GM23338 (cell line): ENCODE measurements around the gene HEBP1.

Experiments
- CREB1 ChIP-seq: fragments of 250-450 bp; sonication (Bioruptor Pico); IDR thresholded peaks from 2 replicates; pipeline ENCODE4 v1.5.0; 2020; ENCODE audit warnings: low read depth, mild to moderate bottlenecking, moderate library complexity
- EZH2 ChIP-seq: fragments of 200-600 bp; sonication (generic); IDR thresholded peaks from one replicate; pipeline ENCODE4 v1.8.0; 2017; ENCODE audit warnings: antibody characterized with exemption, mild to moderate bottlenecking, low read depth; ENCODE audit not compliant: unreplicated experiment
- EZH2phosphoT487 ChIP-seq: fragments of 200-600 bp; sonication (generic); IDR thresholded peaks from one replicate; pipeline ENCODE4 v1.8.1; 2018; ENCODE audit warnings: antibody characterized with exemption; ENCODE audit not compliant: unreplicated experiment
- JUNB ChIP-seq: IDR thresholded peaks from one replicate; pipeline ENCODE4 v1.6.1; 2016; ENCODE audit warnings: antibody characterized with exemption; ENCODE audit not compliant: unreplicated experiment
- NANOG ChIP-seq: IDR thresholded peaks from 2 replicates; pipeline ENCODE4 v1.6.1; 2016; ENCODE audit warnings: antibody characterized with exemption, borderline replicate concordance
- POLR2AphosphoS5 ChIP-seq: IDR thresholded peaks from 2 replicates; pipeline ENCODE4 v1.6.1; 2016; ENCODE audit warnings: antibody characterized with exemption, low read depth
- STAT1 ChIP-seq: IDR thresholded peaks from one replicate; pipeline ENCODE4 v1.6.1; 2016; ENCODE audit warnings: antibody characterized with exemption; ENCODE audit not compliant: unreplicated experiment
- ZNF114 ChIP-seq: fragments of 250-450 bp; sonication (Bioruptor Pico); IDR thresholded peaks from 2 replicates; pipeline ENCODE4 v1.5.0; 2020; ENCODE audit warnings: mild to moderate bottlenecking, moderate library complexity
- ZNF331 ChIP-seq: fragments of 250-450 bp; sonication (Bioruptor Pico); IDR thresholded peaks from 2 replicates; pipeline ENCODE4 v1.5.0; 2020; ENCODE audit warnings: low read depth, mild to moderate bottlenecking, moderate library complexity
- TF ChIP-seq, protein P1 (sequence below), 2 experiments: fragments of 200-600 bp in 1 of 2; sonication (generic) in 1 of 2; conservative IDR thresholded peaks; 2 replicates each; pipeline versions ENCODE4 v1.5.1 to v1.6.1; 2016 to 2017; ENCODE audit warnings: antibody characterized with exemption in 2 of 2, low read depth in 2 of 2, mild to moderate bottlenecking in 2 of 2, moderate library complexity in 1 of 2
- TF ChIP-seq, protein P2 (sequence below): IDR thresholded peaks from one replicate; pipeline ENCODE4 v1.6.1; 2018; ENCODE audit warnings: antibody characterized with exemption; ENCODE audit not compliant: unreplicated experiment
- TF ChIP-seq, protein P3 (sequence below): fragments of 250-450 bp; sonication (Bioruptor Pico); IDR thresholded peaks from 2 replicates; pipeline ENCODE4 v1.5.0; 2020; ENCODE audit warnings: mild to moderate bottlenecking, moderate library complexity
- TF ChIP-seq, protein P4 (sequence below): IDR thresholded peaks from 2 replicates; pipeline ENCODE4 v1.6.1; 2016; ENCODE audit warnings: antibody characterized with exemption

DNA sequence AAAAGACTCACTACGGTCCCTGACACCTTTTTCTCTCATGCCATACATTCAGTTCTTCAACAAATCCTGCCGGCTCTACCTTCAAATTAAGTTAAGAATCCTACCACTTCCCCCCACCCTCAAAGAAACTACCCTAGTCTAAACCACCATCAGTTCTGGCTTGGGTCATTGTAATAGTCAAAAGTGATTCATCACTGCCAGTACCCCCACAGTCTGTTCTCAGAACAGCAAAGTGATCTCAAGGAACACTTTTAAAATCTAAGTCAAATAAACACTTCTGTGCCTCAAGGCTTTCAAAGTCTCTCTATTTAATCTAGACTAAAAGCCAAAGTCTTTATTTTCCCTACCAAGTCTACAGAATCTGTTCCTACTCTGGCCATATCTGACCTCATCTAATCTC, 32.1 kb upstream of the HEBP1 start:
- TF ChIP-seq POLR2AphosphoS5, result no peak
- TF ChIP-seq, protein P1, sequence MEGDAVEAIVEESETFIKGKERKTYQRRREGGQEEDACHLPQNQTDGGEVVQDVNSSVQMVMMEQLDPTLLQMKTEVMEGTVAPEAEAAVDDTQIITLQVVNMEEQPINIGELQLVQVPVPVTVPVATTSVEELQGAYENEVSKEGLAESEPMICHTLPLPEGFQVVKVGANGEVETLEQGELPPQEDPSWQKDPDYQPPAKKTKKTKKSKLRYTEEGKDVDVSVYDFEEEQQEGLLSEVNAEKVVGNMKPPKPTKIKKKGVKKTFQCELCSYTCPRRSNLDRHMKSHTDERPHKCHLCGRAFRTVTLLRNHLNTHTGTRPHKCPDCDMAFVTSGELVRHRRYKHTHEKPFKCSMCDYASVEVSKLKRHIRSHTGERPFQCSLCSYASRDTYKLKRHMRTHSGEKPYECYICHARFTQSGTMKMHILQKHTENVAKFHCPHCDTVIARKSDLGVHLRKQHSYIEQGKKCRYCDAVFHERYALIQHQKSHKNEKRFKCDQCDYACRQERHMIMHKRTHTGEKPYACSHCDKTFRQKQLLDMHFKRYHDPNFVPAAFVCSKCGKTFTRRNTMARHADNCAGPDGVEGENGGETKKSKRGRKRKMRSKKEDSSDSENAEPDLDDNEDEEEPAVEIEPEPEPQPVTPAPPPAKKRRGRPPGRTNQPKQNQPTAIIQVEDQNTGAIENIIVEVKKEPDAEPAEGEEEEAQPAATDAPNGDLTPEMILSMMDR (conservative IDR thresholded peaks at IDR 0.05; ENCODE audit: low read depth in 2 of 2), result no peak
- TF ChIP-seq EZH2, result no peak
- no peak for TF ChIP-seq EZH2phosphoT487
- TF ChIP-seq CREB1 (CRISPR knock-in tag), result no peak
- TF ChIP-seq JUNB, result no peak
- TF ChIP-seq ZNF114, result no peak
- TF ChIP-seq, protein P2, sequence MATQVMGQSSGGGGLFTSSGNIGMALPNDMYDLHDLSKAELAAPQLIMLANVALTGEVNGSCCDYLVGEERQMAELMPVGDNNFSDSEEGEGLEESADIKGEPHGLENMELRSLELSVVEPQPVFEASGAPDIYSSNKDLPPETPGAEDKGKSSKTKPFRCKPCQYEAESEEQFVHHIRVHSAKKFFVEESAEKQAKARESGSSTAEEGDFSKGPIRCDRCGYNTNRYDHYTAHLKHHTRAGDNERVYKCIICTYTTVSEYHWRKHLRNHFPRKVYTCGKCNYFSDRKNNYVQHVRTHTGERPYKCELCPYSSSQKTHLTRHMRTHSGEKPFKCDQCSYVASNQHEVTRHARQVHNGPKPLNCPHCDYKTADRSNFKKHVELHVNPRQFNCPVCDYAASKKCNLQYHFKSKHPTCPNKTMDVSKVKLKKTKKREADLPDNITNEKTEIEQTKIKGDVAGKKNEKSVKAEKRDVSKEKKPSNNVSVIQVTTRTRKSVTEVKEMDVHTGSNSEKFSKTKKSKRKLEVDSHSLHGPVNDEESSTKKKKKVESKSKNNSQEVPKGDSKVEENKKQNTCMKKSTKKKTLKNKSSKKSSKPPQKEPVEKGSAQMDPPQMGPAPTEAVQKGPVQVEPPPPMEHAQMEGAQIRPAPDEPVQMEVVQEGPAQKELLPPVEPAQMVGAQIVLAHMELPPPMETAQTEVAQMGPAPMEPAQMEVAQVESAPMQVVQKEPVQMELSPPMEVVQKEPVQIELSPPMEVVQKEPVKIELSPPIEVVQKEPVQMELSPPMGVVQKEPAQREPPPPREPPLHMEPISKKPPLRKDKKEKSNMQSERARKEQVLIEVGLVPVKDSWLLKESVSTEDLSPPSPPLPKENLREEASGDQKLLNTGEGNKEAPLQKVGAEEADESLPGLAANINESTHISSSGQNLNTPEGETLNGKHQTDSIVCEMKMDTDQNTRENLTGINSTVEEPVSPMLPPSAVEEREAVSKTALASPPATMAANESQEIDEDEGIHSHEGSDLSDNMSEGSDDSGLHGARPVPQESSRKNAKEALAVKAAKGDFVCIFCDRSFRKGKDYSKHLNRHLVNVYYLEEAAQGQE, result no peak
- TF ChIP-seq NANOG, result no peak
- no peak for TF ChIP-seq STAT1
- TF ChIP-seq, protein P3, sequence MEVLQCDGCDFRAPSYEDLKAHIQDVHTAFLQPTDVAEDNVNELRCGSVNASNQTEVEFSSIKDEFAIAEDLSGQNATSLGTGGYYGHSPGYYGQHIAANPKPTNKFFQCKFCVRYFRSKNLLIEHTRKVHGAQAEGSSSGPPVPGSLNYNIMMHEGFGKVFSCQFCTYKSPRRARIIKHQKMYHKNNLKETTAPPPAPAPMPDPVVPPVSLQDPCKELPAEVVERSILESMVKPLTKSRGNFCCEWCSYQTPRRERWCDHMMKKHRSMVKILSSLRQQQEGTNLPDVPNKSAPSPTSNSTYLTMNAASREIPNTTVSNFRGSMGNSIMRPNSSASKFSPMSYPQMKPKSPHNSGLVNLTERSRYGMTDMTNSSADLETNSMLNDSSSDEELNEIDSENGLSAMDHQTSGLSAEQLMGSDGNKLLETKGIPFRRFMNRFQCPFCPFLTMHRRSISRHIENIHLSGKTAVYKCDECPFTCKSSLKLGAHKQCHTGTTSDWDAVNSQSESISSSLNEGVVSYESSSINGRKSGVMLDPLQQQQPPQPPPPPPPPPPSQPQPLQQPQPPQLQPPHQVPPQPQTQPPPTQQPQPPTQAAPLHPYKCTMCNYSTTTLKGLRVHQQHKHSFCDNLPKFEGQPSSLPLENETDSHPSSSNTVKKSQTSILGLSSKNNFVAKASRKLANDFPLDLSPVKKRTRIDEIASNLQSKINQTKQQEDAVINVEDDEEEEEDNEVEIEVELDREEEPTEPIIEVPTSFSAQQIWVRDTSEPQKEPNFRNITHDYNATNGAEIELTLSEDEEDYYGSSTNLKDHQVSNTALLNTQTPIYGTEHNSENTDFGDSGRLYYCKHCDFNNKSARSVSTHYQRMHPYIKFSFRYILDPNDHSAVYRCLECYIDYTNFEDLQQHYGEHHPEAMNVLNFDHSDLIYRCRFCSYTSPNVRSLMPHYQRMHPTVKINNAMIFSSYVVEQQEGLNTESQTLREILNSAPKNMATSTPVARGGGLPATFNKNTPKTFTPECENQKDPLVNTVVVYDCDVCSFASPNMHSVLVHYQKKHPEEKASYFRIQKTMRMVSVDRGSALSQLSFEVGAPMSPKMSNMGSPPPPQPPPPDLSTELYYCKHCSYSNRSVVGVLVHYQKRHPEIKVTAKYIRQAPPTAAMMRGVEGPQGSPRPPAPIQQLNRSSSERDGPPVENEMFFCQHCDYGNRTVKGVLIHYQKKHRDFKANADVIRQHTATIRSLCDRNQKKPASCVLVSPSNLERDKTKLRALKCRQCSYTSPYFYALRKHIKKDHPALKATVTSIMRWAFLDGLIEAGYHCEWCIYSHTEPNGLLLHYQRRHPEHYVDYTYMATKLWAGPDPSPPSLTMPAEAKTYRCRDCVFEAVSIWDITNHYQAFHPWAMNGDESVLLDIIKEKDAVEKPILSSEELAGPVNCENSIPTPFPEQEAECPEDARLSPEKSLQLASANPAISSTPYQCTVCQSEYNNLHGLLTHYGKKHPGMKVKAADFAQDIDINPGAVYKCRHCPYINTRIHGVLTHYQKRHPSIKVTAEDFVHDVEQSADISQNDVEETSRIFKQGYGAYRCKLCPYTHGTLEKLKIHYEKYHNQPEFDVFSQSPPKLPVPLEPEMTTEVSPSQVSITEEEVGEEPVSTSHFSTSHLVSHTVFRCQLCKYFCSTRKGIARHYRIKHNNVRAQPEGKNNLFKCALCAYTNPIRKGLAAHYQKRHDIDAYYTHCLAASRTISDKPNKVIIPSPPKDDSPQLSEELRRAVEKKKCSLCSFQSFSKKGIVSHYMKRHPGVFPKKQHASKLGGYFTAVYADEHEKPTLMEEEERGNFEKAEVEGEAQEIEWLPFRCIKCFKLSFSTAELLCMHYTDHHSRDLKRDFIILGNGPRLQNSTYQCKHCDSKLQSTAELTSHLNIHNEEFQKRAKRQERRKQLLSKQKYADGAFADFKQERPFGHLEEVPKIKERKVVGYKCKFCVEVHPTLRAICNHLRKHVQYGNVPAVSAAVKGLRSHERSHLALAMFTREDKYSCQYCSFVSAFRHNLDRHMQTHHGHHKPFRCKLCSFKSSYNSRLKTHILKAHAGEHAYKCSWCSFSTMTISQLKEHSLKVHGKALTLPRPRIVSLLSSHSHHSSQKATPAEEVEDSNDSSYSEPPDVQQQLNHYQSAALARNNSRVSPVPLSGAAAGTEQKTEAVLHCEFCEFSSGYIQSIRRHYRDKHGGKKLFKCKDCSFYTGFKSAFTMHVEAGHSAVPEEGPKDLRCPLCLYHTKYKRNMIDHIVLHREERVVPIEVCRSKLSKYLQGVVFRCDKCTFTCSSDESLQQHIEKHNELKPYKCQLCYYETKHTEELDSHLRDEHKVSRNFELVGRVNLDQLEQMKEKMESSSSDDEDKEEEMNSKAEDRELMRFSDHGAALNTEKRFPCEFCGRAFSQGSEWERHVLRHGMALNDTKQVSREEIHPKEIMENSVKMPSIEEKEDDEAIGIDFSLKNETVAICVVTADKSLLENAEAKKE, result no peak
- TF ChIP-seq ZNF331 (CRISPR knock-in tag), result no peak
- TF ChIP-seq, protein P4, sequence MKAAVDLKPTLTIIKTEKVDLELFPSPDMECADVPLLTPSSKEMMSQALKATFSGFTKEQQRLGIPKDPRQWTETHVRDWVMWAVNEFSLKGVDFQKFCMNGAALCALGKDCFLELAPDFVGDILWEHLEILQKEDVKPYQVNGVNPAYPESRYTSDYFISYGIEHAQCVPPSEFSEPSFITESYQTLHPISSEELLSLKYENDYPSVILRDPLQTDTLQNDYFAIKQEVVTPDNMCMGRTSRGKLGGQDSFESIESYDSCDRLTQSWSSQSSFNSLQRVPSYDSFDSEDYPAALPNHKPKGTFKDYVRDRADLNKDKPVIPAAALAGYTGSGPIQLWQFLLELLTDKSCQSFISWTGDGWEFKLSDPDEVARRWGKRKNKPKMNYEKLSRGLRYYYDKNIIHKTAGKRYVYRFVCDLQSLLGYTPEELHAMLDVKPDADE, result no peak
